ENCODE results near the gene SLC18B1.
A peak's percentile ranks its signal among the peaks of the same experiment; 100 is the strongest.
"Not testable (repeated sequence)": the region's sequence is repeated elsewhere in the genome, so short reads cannot be mapped to it uniquely, and the experiment has no call there.

The SLC18B1 gene

GRCh38 chr6:132798869-132799538 is 567 bp upstream of the SLC18B1 start:
- peak; percentile 60 for DNase-seq (ENCODE audit: low read depth)

- DNase-seq (ENCODE audit: low read depth): no peak
Observed at GRCh38 chr6:132795461-132795860, 3.0 kb downstream of the SLC18B1 start.

- no peak for DNase-seq (ENCODE audit: low read depth)
Observed at GRCh38 chr6:132792510-132792909, 5.9 kb downstream of the SLC18B1 start.

- no peak for DNase-seq (ENCODE audit: low read depth)
Observed at GRCh38 chr6:132790450-132790849, 8.0 kb downstream of the SLC18B1 start.

GRCh38 chr6:132789396-132789776 is 9.1 kb downstream of the SLC18B1 start:
- DNase-seq (ENCODE audit: low read depth): no peak

- no peak for DNase-seq (ENCODE audit: low read depth)
Observed at GRCh38 chr6:132788658-132789395, 9.6 kb downstream of the SLC18B1 start.

- DNase-seq (ENCODE audit: low read depth): no peak
Observed at GRCh38 chr6:132785936-132786335, 12.5 kb downstream of the SLC18B1 start.

- DNase-seq (ENCODE audit: low read depth): no peak
Observed at GRCh38 chr6:132780770-132781371, 17.6 kb downstream of the SLC18B1 start.

GRCh38 chr6:132777881-132778280 is 20.6 kb downstream of the SLC18B1 start:
- not testable (repeated sequence) for DNase-seq (ENCODE audit: low read depth)

GRCh38 chr6:132768051-132768517 is 30.4 kb downstream of the SLC18B1 start:
- DNase-seq (ENCODE audit: low read depth): no peak

GRCh38 chr6:132765560-132765959 is 32.9 kb downstream of the SLC18B1 start:
- no peak for DNase-seq (ENCODE audit: low read depth)

- no peak for DNase-seq (ENCODE audit: low read depth)
Observed at GRCh38 chr6:132764370-132764769, 34.1 kb downstream of the SLC18B1 start.

GRCh38 chr6:132763269-132763668 is 35.2 kb downstream of the SLC18B1 start:
- peak; percentile 17 for DNase-seq (ENCODE audit: low read depth)

GRCh38 chr6:132760256-132760655 is 38.2 kb downstream of the SLC18B1 start:
- DNase-seq (ENCODE audit: low read depth): no peak

- no peak for DNase-seq (ENCODE audit: low read depth)
Observed at GRCh38 chr6:132758689-132759088, 39.7 kb downstream of the SLC18B1 start.

GRCh38 chr6:132752255-132752654 is 46.2 kb downstream of the SLC18B1 start:
- DNase-seq (ENCODE audit: low read depth): no peak

- no peak for DNase-seq (ENCODE audit: low read depth)
Observed at GRCh38 chr6:132751828-132752227, 46.6 kb downstream of the SLC18B1 start.

- DNase-seq (ENCODE audit: low read depth): no peak
Observed at GRCh38 chr6:132751306-132751705, 47.1 kb downstream of the SLC18B1 start.

- DNase-seq (ENCODE audit: low read depth): no peak
Observed at GRCh38 chr6:132750455-132751248, 47.8 kb downstream of the SLC18B1 start.

GRCh38 chr6:132749111-132749510 is 49.3 kb downstream of the SLC18B1 start:
- DNase-seq (ENCODE audit: low read depth): no peak

- DNase-seq (ENCODE audit: low read depth): no peak
Observed at GRCh38 chr6:132748446-132748845, 50.0 kb downstream of the SLC18B1 start.

- DNase-seq (ENCODE audit: low read depth): no peak
Observed at GRCh38 chr6:132746048-132746447, 52.4 kb downstream of the SLC18B1 start.
